Stimulated activated naive CD8-positive, alpha-beta T cell treated with anti-CD3 and anti-CD28 coated beads, Interleukin-15, Interleukin-2, amounts not matched to agents 100 ng/mL and 50 ng/mL, for 24 hours (primary cell): ENCODE results near the gene TLE6.
"Not testable (repeated sequence)": the region's sequence is repeated elsewhere in the genome, so short reads cannot be mapped to it uniquely, and the experiment has no call there.

Experiments
- H3K27ac Mint-ChIP-seq: one replicate; pipeline ENCODE4 v1.8.0; 2021; ENCODE audit warnings: mild to moderate bottlenecking, mixed read lengths
- H3K27me3 Mint-ChIP-seq: one replicate; pipeline ENCODE4 v1.8.0; 2021; ENCODE audit warnings: mixed read lengths
- H3K36me3 Mint-ChIP-seq: one replicate; pipeline ENCODE4 v1.8.0; 2021; ENCODE audit warnings: low read depth, mixed read lengths
- H3K4me1 Mint-ChIP-seq: one replicate; pipeline ENCODE4 v1.8.0; 2021; ENCODE audit warnings: low read depth, mixed read lengths
- H3K4me3 Mint-ChIP-seq: one replicate; pipeline ENCODE4 v1.8.0; 2021; ENCODE audit warnings: mild to moderate bottlenecking, mixed read lengths
- H3K9me3 Mint-ChIP-seq: one replicate; pipeline ENCODE4 v1.8.0; 2021; ENCODE audit warnings: mixed read lengths

TLE6 gene

DNA sequence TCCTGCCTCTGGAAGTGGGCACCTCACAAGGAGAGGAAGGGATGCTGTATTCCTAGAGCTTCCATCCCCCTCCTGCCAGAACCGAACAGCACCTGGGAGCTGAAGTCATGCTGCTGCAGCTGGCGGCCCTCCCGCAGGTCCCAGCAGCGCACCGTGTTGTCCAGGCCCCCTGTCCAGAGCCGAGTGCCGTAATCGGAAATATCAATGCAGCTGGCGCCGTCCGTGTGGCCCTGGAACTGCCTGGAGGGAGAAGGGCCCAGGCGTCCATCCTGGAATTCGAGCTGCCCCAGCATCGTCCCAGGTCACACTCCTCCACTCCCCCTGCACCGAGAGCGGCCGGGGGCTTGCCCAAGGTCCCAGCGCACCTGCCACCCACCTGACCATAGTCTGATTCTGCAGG lies 28.0 kb downstream of the TLE6 start:
- Mint-ChIP-seq H3K27ac (no peak overlapping the region), H3K36me3 (no peaks in the 10 kb centered on the region), H3K27me3 (no peaks in the 10 kb centered on the region), H3K4me3 (no peak overlapping the region), H3K9me3 (no peaks in the 10 kb centered on the region), H3K4me1 (no peaks in the 10 kb centered on the region)

DNA sequence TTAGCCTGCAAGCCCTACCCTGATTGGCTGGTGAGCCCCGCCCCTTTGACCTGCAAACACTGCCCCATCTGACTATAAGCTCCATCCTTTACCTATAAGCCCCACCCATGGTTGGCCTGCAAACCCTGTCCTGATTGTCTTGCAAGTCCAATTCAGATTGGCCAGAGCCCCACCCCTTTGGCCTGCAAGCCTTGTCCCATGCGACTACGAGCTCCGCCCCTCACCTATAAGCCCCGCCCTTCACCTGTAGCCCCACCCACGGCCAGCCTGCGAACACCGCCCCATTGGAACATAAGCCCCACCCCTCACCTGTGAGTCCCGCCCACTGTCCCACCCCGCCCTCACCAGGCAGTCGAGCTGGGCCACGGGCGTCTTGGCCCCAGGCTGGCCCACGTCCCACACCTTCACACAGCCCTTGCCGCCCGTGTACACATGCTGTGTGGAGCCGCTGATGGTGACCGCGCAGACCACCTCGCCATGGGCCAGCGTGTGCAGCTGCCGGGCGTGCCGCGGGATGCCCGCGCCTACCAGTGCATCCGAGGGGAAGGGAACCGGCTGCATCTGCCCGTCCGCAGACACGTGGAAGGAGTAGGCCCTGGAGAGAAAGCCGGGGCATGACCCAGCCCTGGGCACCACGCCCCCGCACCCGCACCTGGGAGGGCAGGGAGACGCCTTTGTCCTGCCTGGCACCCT lies 28.9 kb downstream of the TLE6 start:
- Mint-ChIP-seq H3K36me3 (no peaks in the 10 kb centered on the region), H3K4me3 (no peak overlapping the region), H3K9me3 (no peaks in the 10 kb centered on the region), H3K27ac (no peak overlapping the region), H3K4me1 (no peaks in the 10 kb centered on the region), H3K27me3 (no peaks in the 10 kb centered on the region)

DNA sequence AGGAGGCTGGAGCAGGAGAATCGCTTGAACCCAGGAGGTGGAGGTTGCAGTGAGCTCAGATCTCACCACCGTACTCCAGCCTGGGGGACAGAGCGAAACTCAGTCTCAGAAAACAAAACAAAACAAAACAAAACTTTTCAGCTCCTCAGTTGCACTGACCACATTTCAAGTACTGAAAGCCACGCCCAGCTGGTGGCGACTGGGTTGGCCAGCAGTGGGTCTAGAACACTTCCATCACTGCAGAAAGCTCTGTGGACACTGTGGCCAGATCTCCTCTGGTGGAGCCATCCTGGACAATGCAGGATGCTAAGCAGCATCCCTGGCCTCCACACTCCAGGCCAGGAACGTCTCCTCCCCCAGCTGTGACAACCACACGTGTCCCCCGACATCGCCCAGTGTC lies 30.6 kb downstream of the TLE6 start:
- Mint-ChIP-seq H3K36me3 (no peaks in the 10 kb centered on the region), H3K4me1 (no peaks in the 10 kb centered on the region), H3K4me3 (no peak overlapping the region), H3K9me3 (no peaks in the 10 kb centered on the region), H3K27ac (no peak overlapping the region), H3K27me3 (no peaks in the 10 kb centered on the region)

DNA sequence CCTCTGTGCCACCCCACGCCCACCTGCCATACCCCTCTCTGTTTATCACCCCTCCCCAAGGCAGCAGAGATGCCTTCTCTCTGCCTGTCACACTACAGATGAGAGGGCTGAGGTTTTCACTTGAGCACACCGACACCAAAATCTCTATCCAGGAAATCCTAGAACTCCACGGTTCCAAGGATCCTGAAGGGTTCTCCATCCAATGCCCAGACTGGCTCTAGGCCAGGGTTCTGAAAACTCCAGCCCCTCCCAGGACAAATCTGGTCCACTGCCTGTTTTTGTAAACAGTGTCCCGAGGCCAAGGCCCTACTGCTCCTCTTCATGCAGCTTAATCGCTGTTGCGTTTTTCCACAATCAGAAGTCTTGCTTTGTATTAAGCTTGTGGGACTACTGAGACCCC lies 31.6 kb downstream of the TLE6 start:
- H3K4me3 Mint-ChIP-seq: no peak overlapping the region
- no peak overlapping the region for H3K27ac Mint-ChIP-seq

DNA sequence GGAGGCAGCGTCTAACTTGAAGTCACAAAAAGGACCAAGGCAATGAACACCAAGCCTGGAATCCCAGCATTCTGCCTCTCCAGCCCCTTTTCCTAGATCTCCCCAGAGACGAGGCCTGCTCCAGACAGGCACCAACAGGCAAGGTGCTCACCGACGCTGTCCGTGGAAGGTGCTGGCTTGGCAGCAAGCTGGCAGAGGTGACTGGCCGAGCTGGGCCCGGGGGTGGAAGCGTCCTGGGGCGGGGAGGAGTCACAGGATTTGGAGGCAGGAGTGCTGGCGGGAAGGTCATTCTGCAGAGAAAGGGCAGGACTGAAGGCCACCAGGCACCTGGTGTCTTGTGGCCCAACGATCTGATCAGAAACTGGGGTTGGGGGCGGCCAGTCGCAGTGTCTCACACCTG lies 33.5 kb downstream of the TLE6 start:
- H3K27me3 Mint-ChIP-seq: no peaks in the 10 kb centered on the region
- no peaks in the 10 kb centered on the region for H3K36me3 Mint-ChIP-seq
- no peaks in the 10 kb centered on the region for H3K4me1 Mint-ChIP-seq
- no peak overlapping the region for H3K4me3 Mint-ChIP-seq
- no peaks in the 10 kb centered on the region for H3K9me3 Mint-ChIP-seq
- H3K27ac Mint-ChIP-seq: no peak overlapping the region

More for the DNA sequence above, 31.6 kb downstream of the TLE6 start:
- Mint-ChIP-seq H3K4me1 (no peaks in the 10 kb centered on the region), H3K9me3 (no peaks in the 10 kb centered on the region), H3K36me3 (no peaks in the 10 kb centered on the region), H3K27me3 (no peaks in the 10 kb centered on the region)

DNA sequence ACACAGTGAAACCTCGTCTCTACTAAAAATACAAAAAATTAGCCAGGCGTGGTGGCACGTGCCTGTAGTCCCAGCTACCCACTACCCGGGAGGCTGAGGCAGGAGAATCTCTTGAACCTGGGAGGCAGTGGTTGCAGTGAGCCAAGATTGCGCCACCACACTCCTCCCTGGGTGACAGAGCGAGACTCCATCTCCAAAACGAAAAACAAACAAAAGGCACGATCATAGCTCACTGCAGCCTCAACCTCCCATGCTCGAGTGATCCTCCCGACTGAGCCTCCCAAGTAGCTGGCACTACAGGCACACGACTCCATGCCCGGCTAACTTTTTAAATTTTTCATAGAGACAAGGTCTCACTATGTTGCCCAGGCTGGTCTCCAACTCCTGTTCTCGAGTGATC lies 34.7 kb downstream of the TLE6 start:
- H3K36me3 Mint-ChIP-seq, H3K9me3 Mint-ChIP-seq, H3K4me1 Mint-ChIP-seq, H3K27ac Mint-ChIP-seq, H3K4me3 Mint-ChIP-seq, H3K27me3 Mint-ChIP-seq: not testable (repeated sequence)

DNA sequence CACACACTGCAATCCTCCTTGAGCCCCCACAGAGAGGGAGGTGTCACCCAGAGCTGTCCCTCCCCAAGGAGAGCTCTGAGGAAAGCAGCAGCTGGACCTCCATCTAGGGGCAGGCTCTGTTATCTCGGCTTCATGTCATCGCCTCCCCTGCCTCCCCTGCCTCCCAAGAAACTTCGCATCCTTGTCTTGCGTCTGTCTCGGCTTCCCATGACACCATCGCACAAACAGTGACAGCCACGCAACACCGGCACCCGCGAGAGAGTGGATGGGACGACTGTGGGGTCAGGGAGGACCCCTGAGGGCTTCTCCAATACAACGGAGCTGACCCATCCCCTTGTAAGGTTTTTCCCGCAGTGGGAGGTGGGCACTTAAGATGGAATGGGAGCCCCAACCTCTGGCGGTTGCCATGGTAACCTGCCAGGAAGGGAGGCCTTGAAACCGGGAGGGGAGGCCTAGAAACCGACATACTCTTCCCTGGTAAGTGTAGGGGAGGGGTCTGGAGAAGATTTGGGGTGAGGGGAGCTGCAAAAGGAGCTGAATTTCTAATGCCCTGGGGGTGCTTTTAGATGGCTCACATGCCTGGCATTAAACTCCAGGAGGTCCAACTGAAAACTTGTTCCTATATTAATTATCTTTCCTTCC lies 35.4 kb downstream of the TLE6 start:
- H3K4me3 Mint-ChIP-seq: no peak overlapping the region
- H3K27ac Mint-ChIP-seq: no peak overlapping the region
- H3K4me1 Mint-ChIP-seq: no peaks in the 10 kb centered on the region
- H3K27me3 Mint-ChIP-seq: no peaks in the 10 kb centered on the region
- no peaks in the 10 kb centered on the region for H3K9me3 Mint-ChIP-seq
- no peaks in the 10 kb centered on the region for H3K36me3 Mint-ChIP-seq

DNA sequence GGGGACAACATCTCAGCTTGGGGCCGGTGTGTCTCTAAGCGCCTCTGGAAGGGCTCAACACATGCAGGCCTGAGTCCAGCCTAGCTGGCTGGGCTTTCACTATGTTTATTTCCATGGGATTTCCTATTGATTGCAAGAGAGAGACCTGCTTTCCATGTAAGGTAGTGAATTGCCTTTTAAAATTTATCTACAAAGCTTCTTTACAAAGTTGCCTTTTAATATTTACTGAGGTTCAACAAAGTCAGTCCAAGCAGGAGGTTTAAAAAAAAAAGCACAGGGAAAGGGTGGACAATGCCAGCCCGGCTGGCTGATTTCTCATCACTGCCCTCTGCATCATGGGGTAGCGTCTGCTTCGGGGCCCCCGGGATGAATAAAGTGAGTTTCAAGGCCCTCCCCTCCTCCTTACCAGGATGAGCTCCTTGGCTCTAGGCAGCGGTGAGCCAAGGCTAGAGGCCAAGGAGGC lies 35.9 kb downstream of the TLE6 start:
- H3K4me3 Mint-ChIP-seq: no peak overlapping the region
- no peaks in the 10 kb centered on the region for H3K27me3 Mint-ChIP-seq
- no peaks in the 10 kb centered on the region for H3K4me1 Mint-ChIP-seq
- no peaks in the 10 kb centered on the region for H3K36me3 Mint-ChIP-seq
- H3K27ac Mint-ChIP-seq: no peak overlapping the region
- no peaks in the 10 kb centered on the region for H3K9me3 Mint-ChIP-seq

DNA sequence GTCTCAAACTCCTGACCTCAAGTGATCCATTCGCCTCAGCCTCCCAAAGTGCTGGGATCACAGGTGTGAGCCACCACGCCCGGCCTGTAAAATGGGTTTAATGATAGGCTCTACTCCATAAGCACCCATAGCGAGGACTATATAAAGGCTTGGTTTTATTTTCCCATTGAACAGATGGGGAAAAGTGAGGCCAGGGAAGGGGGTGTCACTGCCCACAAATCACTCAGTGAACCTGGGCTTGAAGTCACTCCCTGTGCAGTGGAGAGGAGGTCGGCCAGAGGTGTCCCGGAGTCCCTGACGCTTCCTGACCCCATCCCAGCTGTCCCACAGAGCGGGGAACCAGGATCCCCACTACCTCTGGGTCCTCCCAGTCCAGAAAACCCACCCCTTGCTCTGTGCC lies 36.8 kb downstream of the TLE6 start:
- Mint-ChIP-seq H3K4me3 (no peak overlapping the region), H3K4me1 (no peaks in the 10 kb centered on the region), H3K27ac (no peak overlapping the region), H3K36me3 (no peaks in the 10 kb centered on the region), H3K27me3 (no peaks in the 10 kb centered on the region), H3K9me3 (no peaks in the 10 kb centered on the region)

DNA sequence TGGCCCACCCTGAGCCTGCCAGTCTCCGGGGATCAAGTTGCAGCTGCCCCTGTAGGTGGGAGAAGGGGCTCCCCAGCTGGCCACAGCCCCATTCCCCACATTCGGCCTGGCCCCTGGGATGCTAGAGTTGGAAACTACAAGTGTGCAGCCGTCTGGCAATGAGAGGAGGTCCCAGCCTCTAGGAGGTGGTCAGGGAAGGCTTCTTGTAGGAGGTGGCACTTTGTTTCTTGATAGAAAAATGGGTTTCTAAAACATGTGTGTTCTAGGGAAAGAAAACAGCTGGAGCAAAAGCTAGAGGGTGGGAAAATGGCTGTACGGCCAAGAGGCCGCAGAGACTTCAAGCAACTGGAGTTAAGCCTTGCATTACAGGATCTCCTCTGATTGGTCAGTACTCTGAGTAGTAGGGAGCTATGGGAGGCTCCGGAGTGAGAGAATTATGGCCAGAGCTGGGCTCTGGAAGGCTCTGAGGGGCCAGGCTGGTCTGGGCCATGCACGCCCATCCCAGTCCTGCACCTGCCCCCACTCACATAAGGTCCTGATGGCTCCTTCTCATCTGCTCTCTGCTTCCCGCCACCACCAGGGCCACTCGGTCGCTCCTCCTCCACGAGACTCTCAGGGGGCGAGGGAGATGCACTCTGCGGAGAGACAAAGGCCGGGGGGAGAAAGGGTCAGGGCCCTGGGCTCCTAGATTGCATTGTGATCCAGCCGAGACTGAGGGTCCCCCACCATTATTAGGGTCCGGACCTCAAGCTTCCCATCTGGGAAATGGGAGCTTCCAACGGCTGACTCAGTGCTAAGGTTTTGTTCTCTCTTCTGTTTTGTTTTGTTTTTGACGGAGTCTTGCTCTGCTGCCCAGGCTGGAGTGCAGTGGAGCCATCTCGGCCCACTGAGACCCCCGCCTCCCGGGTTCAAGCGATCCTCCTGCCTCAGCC lies 38.0 kb downstream of the TLE6 start:
- no peak overlapping the region for H3K4me3 Mint-ChIP-seq
- no peaks in the 10 kb centered on the region for H3K4me1 Mint-ChIP-seq
- no peaks in the 10 kb centered on the region for H3K9me3 Mint-ChIP-seq

DNA sequence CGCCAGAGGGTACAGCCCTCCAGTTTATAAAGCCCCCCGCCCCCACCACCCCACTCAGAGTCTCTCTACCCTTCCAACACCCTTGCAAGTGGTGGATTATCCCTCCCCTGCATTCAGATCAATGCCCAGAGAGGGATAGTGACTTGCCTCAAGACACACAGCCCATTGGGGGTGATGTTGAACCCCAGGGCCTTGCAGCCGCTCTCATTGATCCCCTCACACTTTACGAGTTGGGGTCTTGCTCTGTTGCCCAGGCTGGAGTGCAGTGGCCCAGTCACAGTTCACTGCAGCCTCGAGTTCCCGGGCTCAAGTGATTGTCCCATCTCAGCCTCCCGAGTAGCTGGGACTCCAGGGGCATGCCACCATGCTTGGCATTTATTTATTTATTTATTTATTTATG lies 40.6 kb downstream of the TLE6 start:
- Mint-ChIP-seq H3K9me3 (no peaks in the 10 kb centered on the region), H3K36me3 (no peaks in the 10 kb centered on the region), H3K27ac (no peak overlapping the region), H3K27me3 (no peaks in the 10 kb centered on the region), H3K4me1 (no peaks in the 10 kb centered on the region), H3K4me3 (no peak overlapping the region)

More for the DNA sequence above, 38.0 kb downstream of the TLE6 start:
- Mint-ChIP-seq H3K27ac (no peak overlapping the region), H3K36me3 (no peaks in the 10 kb centered on the region), H3K27me3 (no peaks in the 10 kb centered on the region)

DNA sequence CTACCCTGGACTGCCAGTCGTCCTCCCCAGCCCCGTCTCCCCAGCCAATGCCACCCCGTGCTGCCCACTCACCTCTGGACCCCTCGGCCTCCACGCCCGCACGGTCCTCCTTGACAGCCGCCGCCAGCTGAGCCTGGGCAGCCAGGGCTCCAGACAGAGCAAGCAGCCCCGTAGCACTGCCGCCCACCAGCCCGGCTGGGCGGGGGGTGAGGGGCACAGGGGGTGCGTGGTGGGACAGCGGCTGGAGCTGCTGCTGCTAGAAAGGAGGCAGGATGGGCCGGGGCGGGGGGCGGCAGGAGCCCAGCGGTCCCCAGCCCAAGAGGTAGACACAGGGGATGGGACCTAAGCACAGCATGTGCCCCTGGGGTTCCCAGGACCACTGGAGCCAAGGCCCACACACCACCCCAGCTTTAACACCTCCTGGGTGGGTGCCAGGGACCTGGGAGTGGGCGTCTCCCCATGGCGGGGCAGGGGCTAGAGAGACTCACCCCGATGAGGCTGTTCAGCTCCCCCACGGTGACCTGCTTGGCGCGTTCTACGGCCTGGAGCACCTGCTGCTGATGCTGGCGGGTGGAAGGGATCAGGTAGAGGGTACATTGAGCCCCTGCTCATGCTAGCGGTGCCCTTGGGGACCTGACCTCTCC lies 42.0 kb downstream of the TLE6 start:
- Mint-ChIP-seq H3K4me3 (no peak overlapping the region), H3K36me3 (no peaks in the 10 kb centered on the region), H3K4me1 (peaks cover 3% of the 10 kb centered on the region), H3K27ac (no peak overlapping the region), H3K9me3 (no peaks in the 10 kb centered on the region), H3K27me3 (no peaks in the 10 kb centered on the region)

DNA sequence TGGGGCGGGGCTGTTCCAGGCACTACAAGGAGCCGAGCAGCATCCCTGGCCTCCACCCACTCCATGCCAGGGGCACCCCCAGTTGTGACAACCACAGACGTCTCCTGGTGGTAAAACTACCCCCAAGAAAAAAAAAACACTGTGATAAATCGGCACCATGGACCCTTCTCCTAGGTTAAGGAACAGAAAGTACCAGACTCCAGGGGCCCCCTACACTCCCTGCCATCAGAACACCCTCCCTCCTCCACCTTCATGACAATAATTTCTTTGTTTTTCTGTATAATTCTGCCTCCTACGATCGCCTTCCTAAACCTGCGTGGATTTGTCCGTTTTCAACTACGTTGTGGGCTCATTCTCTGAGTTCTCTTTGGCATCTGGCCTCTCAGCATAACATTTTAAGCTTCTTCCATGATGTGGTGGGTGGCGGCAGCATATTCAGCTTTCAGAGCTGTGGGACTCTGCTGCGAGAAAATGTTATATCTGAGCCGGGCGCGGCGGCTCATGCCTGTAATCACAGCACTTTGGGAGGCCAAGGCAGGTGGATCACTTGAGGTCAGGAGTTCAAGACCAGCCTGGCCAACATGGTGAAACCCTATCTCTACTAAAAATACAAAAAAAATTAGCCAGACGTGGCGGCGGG lies 43.1 kb downstream of the TLE6 start:
- H3K4me1 Mint-ChIP-seq: peaks cover 14% of the 10 kb centered on the region
- H3K36me3 Mint-ChIP-seq: no peaks in the 10 kb centered on the region
- no peak overlapping the region for H3K4me3 Mint-ChIP-seq
- peaks cover 3% of the 10 kb centered on the region for H3K27me3 Mint-ChIP-seq
- no peaks in the 10 kb centered on the region for H3K9me3 Mint-ChIP-seq
- H3K27ac Mint-ChIP-seq: no peak overlapping the region

DNA sequence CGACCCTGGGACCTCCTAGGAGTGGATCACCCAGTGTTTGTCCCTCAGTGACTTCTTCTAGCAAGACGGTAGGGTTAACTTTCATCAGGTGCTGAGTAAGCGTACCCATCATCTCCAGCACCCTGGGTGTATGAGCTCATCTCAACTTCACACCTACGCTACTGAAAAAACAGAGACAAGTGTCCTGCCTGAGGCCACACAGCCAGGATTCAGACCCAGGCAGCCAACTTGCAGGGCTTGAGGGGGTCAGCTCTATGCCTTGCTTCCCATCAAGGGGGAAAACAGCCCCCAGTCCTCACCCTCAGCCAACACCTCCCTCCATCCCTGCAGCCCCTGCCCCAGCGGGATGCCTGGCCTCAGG lies 47.1 kb downstream of the TLE6 start:
- H3K27ac Mint-ChIP-seq: no peak overlapping the region
- H3K27me3 Mint-ChIP-seq: peaks cover 8% of the 10 kb centered on the region
- no peaks in the 10 kb centered on the region for H3K36me3 Mint-ChIP-seq
- H3K4me3 Mint-ChIP-seq: no peak overlapping the region
- H3K4me1 Mint-ChIP-seq: peaks cover 18% of the 10 kb centered on the region
- H3K9me3 Mint-ChIP-seq: no peaks in the 10 kb centered on the region
